Tibial artery (tissue), 4 donors: ENCODE data around the gene ADCY4.

Experiments
- DNase-seq, 2 donors: peaks; one replicate each; pipeline ENCODE4 v3.0.0-alpha.2; 2019
- H3K27ac ChIP-seq, 2 donors: fragments of 200-600 bp; sonication (generic) in 1 of 2; 1 replicate in 1 of 2; 2 replicates in 1 of 2; pipeline ENCODE4 v1.5.1; 2018 to 2019; ENCODE audit warnings: mild to moderate bottlenecking in 1 of 2
- H3K27me3 ChIP-seq, 2 donors: fragments of 200-600 bp; sonication (generic) in 1 of 2; one replicate each; pipeline versions ENCODE4 v1.5.1 to v1.6.0; 2016 to 2019
- H3K36me3 ChIP-seq, 3 donors: fragments of 200-600 bp; sonication (generic) in 2 of 3; one replicate each; pipeline ENCODE4 v1.5.1; 2016 to 2019; ENCODE audit warnings: mild to moderate bottlenecking in 2 of 3
- H3K4me1 ChIP-seq, 4 donors: fragments of 200-600 bp; sonication (generic) in 2 of 4; 1 replicate in 3 of 4; 2 replicates in 1 of 4; pipeline ENCODE4 v1.5.1; 2016 to 2019
- H3K4me3 ChIP-seq, 2 donors: fragments of 200-600 bp; sonication (generic) in 1 of 2; 1 replicate in 1 of 2; 2 replicates in 1 of 2; pipeline ENCODE4 v1.5.1; 2018 to 2019; ENCODE audit warnings: mild to moderate bottlenecking in 2 of 2
- H3K9me3 ChIP-seq, 3 donors: fragments of 200-600 bp; sonication (generic) in 1 of 3; one replicate each; pipeline ENCODE4 v1.5.1; 2016 to 2019
- intact Hi-C: fragments of 100-400 bp; cut with DNase I; formaldehyde crosslinking; loops from one replicate; pipeline ENCODE4 v1.15.0; 2023; ENCODE audit warnings: low total_unique reads
- TF ChIP-seq, protein P1 (sequence below), 2 experiments: fragments of 200-600 bp in 1 of 2; fragments of 450-650 bp in 1 of 2; IDR thresholded peaks; one replicate each; pipeline ENCODE4 v1.5.1; 2017 to 2019; ENCODE audit warnings: antibody characterized with exemption in 2 of 2, mild to moderate bottlenecking in 1 of 2, moderate library complexity in 1 of 2

Gene ADCY4

GRCh38 chr14:24334431-24335291 is at the start of gene ADCY4:
Gene ADCY4 (minus strand): TSS chr14:24335071. CDS start chr14:24334652, 419 bp downstream.
- peaks cover 0 to 42% (median 28%) of the 10 kb centered on the region in 4 donors for H3K4me1 ChIP-seq
- H3K27ac ChIP-seq, result no peak within 1 kb of the TSS
- intact Hi-C loops, result no loop called here
- peaks cover 6 to 71% of the 10 kb centered on the region in 2 donors for H3K27me3 ChIP-seq
- peak within 1 kb of the TSS; percentile 35 to 44 for H3K4me3 ChIP-seq
- DNase-seq, result no peak
- H3K9me3 ChIP-seq, result no peaks in the 10 kb centered on the region
- H3K36me3 ChIP-seq, result no peaks in the 10 kb centered on the region
- TF ChIP-seq, protein P1, sequence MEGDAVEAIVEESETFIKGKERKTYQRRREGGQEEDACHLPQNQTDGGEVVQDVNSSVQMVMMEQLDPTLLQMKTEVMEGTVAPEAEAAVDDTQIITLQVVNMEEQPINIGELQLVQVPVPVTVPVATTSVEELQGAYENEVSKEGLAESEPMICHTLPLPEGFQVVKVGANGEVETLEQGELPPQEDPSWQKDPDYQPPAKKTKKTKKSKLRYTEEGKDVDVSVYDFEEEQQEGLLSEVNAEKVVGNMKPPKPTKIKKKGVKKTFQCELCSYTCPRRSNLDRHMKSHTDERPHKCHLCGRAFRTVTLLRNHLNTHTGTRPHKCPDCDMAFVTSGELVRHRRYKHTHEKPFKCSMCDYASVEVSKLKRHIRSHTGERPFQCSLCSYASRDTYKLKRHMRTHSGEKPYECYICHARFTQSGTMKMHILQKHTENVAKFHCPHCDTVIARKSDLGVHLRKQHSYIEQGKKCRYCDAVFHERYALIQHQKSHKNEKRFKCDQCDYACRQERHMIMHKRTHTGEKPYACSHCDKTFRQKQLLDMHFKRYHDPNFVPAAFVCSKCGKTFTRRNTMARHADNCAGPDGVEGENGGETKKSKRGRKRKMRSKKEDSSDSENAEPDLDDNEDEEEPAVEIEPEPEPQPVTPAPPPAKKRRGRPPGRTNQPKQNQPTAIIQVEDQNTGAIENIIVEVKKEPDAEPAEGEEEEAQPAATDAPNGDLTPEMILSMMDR (IDR thresholded peaks at IDR 0.05), result no peak

DNA sequence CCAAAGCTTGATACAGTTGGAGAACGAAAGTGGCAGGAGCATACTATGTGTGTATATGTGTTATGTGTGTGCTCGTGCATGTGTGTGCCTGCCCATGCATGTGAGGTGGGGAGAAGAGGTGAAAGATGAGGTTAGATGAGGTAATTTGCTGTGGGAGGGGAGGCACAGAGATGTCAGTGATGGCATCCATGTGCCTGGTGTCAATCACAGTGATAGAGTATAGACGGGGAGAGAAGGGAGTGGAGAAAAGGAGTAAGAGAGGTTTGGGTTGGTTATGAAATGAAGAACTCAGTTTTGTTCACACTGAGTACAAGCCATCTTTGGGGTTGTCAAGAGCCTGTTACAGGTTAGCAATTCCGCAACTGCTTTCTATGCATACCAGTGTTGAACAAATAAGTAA is 49.3 kb upstream of the ADCY4 start:
- intact Hi-C loops, result no loop called here
- Histone ChIP-seq H3K27me3 (peaks cover 0 to 3% of the 10 kb centered on the region in 2 donors), H3K27ac (no peak overlapping the region), H3K4me3 (no peak overlapping the region), H3K9me3 (no peaks in the 10 kb centered on the region), H3K4me1 (no peaks in the 10 kb centered on the region), H3K36me3 (no peaks in the 10 kb centered on the region)
- TF ChIP-seq, protein P1 (IDR thresholded peaks at IDR 0.05), result no peak
- DNase-seq, result no peak

DNA sequence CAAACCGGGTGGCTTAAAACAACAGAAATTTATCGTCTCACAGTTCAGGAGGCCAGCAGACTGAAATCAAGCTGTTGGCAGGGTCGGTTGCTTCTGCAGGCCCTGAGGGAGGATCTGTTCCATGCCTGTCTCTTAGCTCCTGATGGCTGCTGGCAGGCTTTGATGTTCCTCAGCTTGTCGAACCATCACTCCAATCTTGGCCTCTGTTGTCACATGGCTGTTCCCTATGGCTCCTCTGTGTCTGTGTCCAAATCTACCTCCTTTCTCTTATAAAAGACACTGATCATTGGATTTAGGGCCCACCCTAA is 47.1 kb upstream of the ADCY4 start:
- Histone ChIP-seq H3K27ac (no peak overlapping the region), H3K27me3 (peaks cover 0 to 3% of the 10 kb centered on the region in 2 donors), H3K9me3 (no peaks in the 10 kb centered on the region), H3K4me1 (peaks cover 0 to 3% (median 0%) of the 10 kb centered on the region in 4 donors), H3K36me3 (peaks cover 0 to 7% (median 0%) of the 10 kb centered on the region in 3 donors), H3K4me3 (no peak overlapping the region)
- DNase-seq, result no peak
- intact Hi-C loops, result no loop called here
- TF ChIP-seq, protein P1 (IDR thresholded peaks at IDR 0.05), result no peak

GRCh38 chr14:24381363-24382063 is 46.6 kb upstream of the ADCY4 start:
- no peak overlapping the region for H3K27ac ChIP-seq
- no peak overlapping the region for H3K4me3 ChIP-seq
- H3K36me3 ChIP-seq, result peaks cover under 1 to 12% (median 1%) of the 10 kb centered on the region in 3 donors
- peaks cover 0 to 3% (median 0%) of the 10 kb centered on the region in 4 donors for H3K4me1 ChIP-seq
- TF ChIP-seq, protein P1 (IDR thresholded peaks at IDR 0.05), result no peak
- no peaks in the 10 kb centered on the region for H3K9me3 ChIP-seq
- H3K27me3 ChIP-seq, result peaks cover 0 to 3% of the 10 kb centered on the region in 2 donors
- intact Hi-C loops, result no loop called here
- no peak for DNase-seq

- intact Hi-C loops, result no loop called here
- DNase-seq, result no peak
- peaks cover 0 to 3% of the 10 kb centered on the region in 2 donors for H3K27me3 ChIP-seq
- no peaks in the 10 kb centered on the region for H3K9me3 ChIP-seq
- H3K4me3 ChIP-seq, result no peak overlapping the region
- peaks cover 0 to 3% (median 0%) of the 10 kb centered on the region in 4 donors for H3K4me1 ChIP-seq
- H3K36me3 ChIP-seq, result peaks cover 7 to 26% (median 13%) of the 10 kb centered on the region in 3 donors
- no peak overlapping the region for H3K27ac ChIP-seq
- TF ChIP-seq, protein P1 (IDR thresholded peaks at IDR 0.05), result no peak
Observed at GRCh38 chr14:24379907-24380730, 45.2 kb upstream of the ADCY4 start.
